SK-N-SH treated with all-trans-retinoic acid at 6 μM for 48 hours (cell line): ENCODE measurements around the gene WFDC9.

ENCODE experiments used
- ATAC-seq: fragments of 200-7000 bp; cut with Tn5 transposase; 3 replicates; pipeline ENCODE4 v1.9.1; 2020; ENCODE audit warnings: mild to moderate bottlenecking, moderate library complexity
- ARNTL ChIP-seq: fragments of 450-650 bp; formaldehyde crosslinking; IDR thresholded peaks from 2 replicates; pipeline ENCODE4 v1.5.0; 2020; ENCODE audit warnings: low read depth, mild to moderate bottlenecking, moderate library complexity, borderline replicate concordance
- CREB5 ChIP-seq: fragments of 250-450 bp; sonication (Bioruptor Pico); IDR thresholded peaks from 2 replicates; pipeline ENCODE4 v1.5.1; 2020; ENCODE audit warnings: low read depth, mild to moderate bottlenecking, moderate library complexity
- CSDC2 ChIP-seq: fragments of 250-450 bp; sonication (Bioruptor Pico); IDR thresholded peaks from 2 replicates; pipeline ENCODE4 v1.5.0; 2020; ENCODE audit warnings: mild to moderate bottlenecking, moderate library complexity
- CSRNP3 ChIP-seq: fragments of 250-450 bp; sonication (Bioruptor Pico); IDR thresholded peaks from 2 replicates; pipeline ENCODE4 v1.5.1; 2021; ENCODE audit warnings: mild to moderate bottlenecking, moderate library complexity
- ESRRG ChIP-seq: fragments of 250-450 bp; sonication (Bioruptor Pico); IDR thresholded peaks from 2 replicates; pipeline ENCODE4 v1.6.1; 2021; ENCODE audit warnings: mild to moderate bottlenecking
- GLIS3 ChIP-seq: fragments of 250-450 bp; sonication (Bioruptor Pico); IDR thresholded peaks from 2 replicates; pipeline ENCODE4 v1.5.0; 2020; ENCODE audit warnings: mild to moderate bottlenecking, moderate library complexity
- ISL1 ChIP-seq: fragments of 250-450 bp; sonication (Bioruptor Pico); IDR thresholded peaks from 2 replicates; pipeline ENCODE4 v2.1.2; 2022; ENCODE audit warnings: mild to moderate bottlenecking, moderate library complexity
- OSR1 ChIP-seq: fragments of 250-450 bp; sonication (Bioruptor Pico); IDR thresholded peaks from 2 replicates; pipeline ENCODE4 v1.8.0; 2022; ENCODE audit warnings: moderate library complexity, mild to moderate bottlenecking, inconsistent platforms
- PATZ1 ChIP-seq: fragments of 250-450 bp; sonication (Bioruptor Pico); IDR thresholded peaks from 2 replicates; pipeline ENCODE4 v1.8.0; 2020; ENCODE audit warnings: mild to moderate bottlenecking, moderate library complexity, borderline replicate concordance
- POU6F1 ChIP-seq: fragments of 250-450 bp; sonication (Bioruptor Pico); IDR thresholded peaks from 2 replicates; pipeline ENCODE4 v1.8.0; 2021; ENCODE audit warnings: low read depth, mild to moderate bottlenecking, moderate library complexity, borderline replicate concordance
- PPARA ChIP-seq: fragments of 250-450 bp; sonication (Bioruptor Pico); IDR thresholded peaks from 2 replicates; pipeline ENCODE4 v1.5.0; 2020; ENCODE audit warnings: mild to moderate bottlenecking, borderline replicate concordance
- RARB ChIP-seq: fragments of 250-450 bp; sonication (Bioruptor Pico); IDR thresholded peaks from 2 replicates; pipeline ENCODE4 v1.8.0; 2021; ENCODE audit warnings: mild to moderate bottlenecking, moderate library complexity
- SNAI2 ChIP-seq: fragments of 250-450 bp; sonication (Bioruptor Pico); IDR thresholded peaks from 2 replicates; pipeline ENCODE4 v1.5.0; 2020; ENCODE audit warnings: mild to moderate bottlenecking, moderate library complexity
- TCF4 ChIP-seq: fragments of 250-450 bp; sonication (Bioruptor Pico); IDR thresholded peaks from 2 replicates; pipeline ENCODE4 v1.8.0; 2021; ENCODE audit warnings: mild to moderate bottlenecking, moderate library complexity, borderline replicate concordance
- TOX ChIP-seq: fragments of 250-450 bp; sonication (Bioruptor Pico); IDR thresholded peaks from 2 replicates; pipeline ENCODE4 v1.8.0; 2021; ENCODE audit warnings: mild to moderate bottlenecking, moderate library complexity, borderline replicate concordance
- TSHZ2 ChIP-seq: fragments of 250-450 bp; sonication (Bioruptor Pico); IDR thresholded peaks from 2 replicates; pipeline ENCODE4 v1.5.0; 2020; ENCODE audit warnings: mild to moderate bottlenecking, moderate library complexity
- ZC3H10 ChIP-seq: fragments of 250-450 bp; sonication (Bioruptor Pico); IDR thresholded peaks from 2 replicates; pipeline ENCODE4 v1.5.1; 2021; ENCODE audit warnings: mild to moderate bottlenecking, moderate library complexity
- ZFP3 ChIP-seq: fragments of 250-450 bp; sonication (Bioruptor Pico); IDR thresholded peaks from 2 replicates; pipeline ENCODE4 v1.5.0; 2020; ENCODE audit warnings: mild to moderate bottlenecking, moderate library complexity
- ZFP30 ChIP-seq: fragments of 450-650 bp; formaldehyde crosslinking; IDR thresholded peaks from 2 replicates; pipeline ENCODE4 v1.5.0; 2022; ENCODE audit warnings: mild to moderate bottlenecking, moderate library complexity
- ZNF565 ChIP-seq: fragments of 450-650 bp; formaldehyde crosslinking; conservative IDR thresholded peaks from 2 replicates; pipeline ENCODE4 v1.5.0; 2020; ENCODE audit warnings: low read depth, mild to moderate bottlenecking, moderate library complexity
- ZNF70 ChIP-seq: fragments of 450-650 bp; formaldehyde crosslinking; IDR thresholded peaks from 2 replicates; pipeline ENCODE4 v1.5.0; 2020; ENCODE audit warnings: mild to moderate bottlenecking, moderate library complexity
- ZNF8 ChIP-seq: fragments of 450-650 bp; formaldehyde crosslinking; IDR thresholded peaks from 2 replicates; pipeline ENCODE4 v1.5.0; 2020; ENCODE audit warnings: mild to moderate bottlenecking, moderate library complexity

WFDC9 gene

GRCh38 chr20:45626540-45626939, 4.5 kb downstream of the WFDC9 start:
- ATAC-seq: no peak
- TF ChIP-seq CREB5 (CRISPR knock-in tag): no peak
- no peak for TF ChIP-seq ZNF70 (CRISPR knock-in tag)
- no peak for TF ChIP-seq ZNF565
- no peak for TF ChIP-seq ZC3H10 (CRISPR knock-in tag)
- TF ChIP-seq POU6F1 (CRISPR knock-in tag): no peak
- no peak for TF ChIP-seq ZFP3 (CRISPR knock-in tag)
- no peak for TF ChIP-seq SNAI2 (CRISPR knock-in tag)
- TF ChIP-seq, all 23 proteins: peak for 0

GRCh38 chr20:45621593-45621992, 9.5 kb downstream of the WFDC9 start:
- ATAC-seq: no peak

GRCh38 chr20:45617591-45617990, 13.5 kb downstream of the WFDC9 start:
- no peak for ATAC-seq
- TF ChIP-seq ISL1 (no peak), TSHZ2 (CRISPR knock-in tag) (no peak), GLIS3 (CRISPR knock-in tag) (no peak), ZNF565 (no peak), POU6F1 (CRISPR knock-in tag) (no peak), CSRNP3 (no peak), CSDC2 (no peak), CREB5 (CRISPR knock-in tag) (no peak), TOX (CRISPR knock-in tag) (no peak), TCF4 (no peak), PPARA (CRISPR knock-in tag) (no peak), ARNTL (CRISPR knock-in tag) (no peak)

More at GRCh38 chr20:45621593-45621992, 9.5 kb downstream of the WFDC9 start:
- TF ChIP-seq ISL1 (no peak), ZFP30 (CRISPR knock-in tag) (no peak), CSDC2 (no peak), ZNF8 (no peak), ZC3H10 (CRISPR knock-in tag) (no peak), PPARA (CRISPR knock-in tag) (no peak), ESRRG (CRISPR knock-in tag) (no peak), OSR1 (CRISPR knock-in tag) (no peak), POU6F1 (CRISPR knock-in tag) (no peak), PATZ1 (CRISPR knock-in tag) (no peak), SNAI2 (CRISPR knock-in tag) (no peak), TCF4 (no peak), RARB (no peak)
